NB4 (cell line): ENCODE measurements around the gene MYO7A.

Source experiments
- DNase-seq: peaks from one replicate; pipeline ENCODE4 v3.0.0; 2010; ENCODE audit warnings: low read depth
- H3K4me3 ChIP-seq: one replicate; pipeline ENCODE4 v1.5.1; 2011; ENCODE audit warnings: mild to moderate bottlenecking, low read depth, low read length, moderate library complexity
- MYC ChIP-seq: IDR thresholded peaks from 2 replicates; pipeline ENCODE4 v1.6.1; 2011; ENCODE audit warnings: low read depth, low read length
- POLR2A ChIP-seq: IDR thresholded peaks from 2 replicates; pipeline ENCODE4 v1.6.1; 2011; ENCODE audit warnings: mild to moderate bottlenecking; ENCODE audit not compliant: insufficient read length; ENCODE audit errors: extremely low read depth
- TF ChIP-seq, protein P1 (sequence below): IDR thresholded peaks from one replicate; pipeline ENCODE4 v1.5.1; 2012; ENCODE audit warnings: low read depth, low read length
- TF ChIP-seq, protein P2 (sequence below): IDR thresholded peaks from 2 replicates; pipeline ENCODE4 v1.6.1; 2011; ENCODE audit warnings: low read depth, low read length

The MYO7A gene

DNA sequence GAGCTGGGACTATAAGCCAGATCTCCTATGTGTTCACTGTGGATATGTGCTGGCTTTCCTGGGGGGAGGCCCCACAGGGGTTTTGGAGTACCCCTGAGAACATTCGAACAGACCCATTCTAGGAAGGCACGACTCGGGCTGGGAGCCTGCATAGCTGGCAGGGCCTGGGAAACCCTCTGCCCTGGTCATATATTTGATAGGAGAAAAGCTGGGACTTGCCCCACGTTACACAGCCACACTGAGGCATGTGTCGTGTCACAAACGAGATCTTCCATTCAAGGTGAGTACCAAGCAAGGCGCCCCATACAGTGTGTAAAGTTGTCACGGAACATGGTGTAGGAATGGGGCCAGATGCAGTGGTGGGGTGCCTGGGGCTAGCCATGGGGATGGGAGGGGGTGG lies 11.2 kb downstream of the MYO7A start:
- TF ChIP-seq POLR2A, result no peak
- TF ChIP-seq, protein P1, sequence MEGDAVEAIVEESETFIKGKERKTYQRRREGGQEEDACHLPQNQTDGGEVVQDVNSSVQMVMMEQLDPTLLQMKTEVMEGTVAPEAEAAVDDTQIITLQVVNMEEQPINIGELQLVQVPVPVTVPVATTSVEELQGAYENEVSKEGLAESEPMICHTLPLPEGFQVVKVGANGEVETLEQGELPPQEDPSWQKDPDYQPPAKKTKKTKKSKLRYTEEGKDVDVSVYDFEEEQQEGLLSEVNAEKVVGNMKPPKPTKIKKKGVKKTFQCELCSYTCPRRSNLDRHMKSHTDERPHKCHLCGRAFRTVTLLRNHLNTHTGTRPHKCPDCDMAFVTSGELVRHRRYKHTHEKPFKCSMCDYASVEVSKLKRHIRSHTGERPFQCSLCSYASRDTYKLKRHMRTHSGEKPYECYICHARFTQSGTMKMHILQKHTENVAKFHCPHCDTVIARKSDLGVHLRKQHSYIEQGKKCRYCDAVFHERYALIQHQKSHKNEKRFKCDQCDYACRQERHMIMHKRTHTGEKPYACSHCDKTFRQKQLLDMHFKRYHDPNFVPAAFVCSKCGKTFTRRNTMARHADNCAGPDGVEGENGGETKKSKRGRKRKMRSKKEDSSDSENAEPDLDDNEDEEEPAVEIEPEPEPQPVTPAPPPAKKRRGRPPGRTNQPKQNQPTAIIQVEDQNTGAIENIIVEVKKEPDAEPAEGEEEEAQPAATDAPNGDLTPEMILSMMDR, result no peak
- TF ChIP-seq MYC, result no peak
- TF ChIP-seq, protein P2, sequence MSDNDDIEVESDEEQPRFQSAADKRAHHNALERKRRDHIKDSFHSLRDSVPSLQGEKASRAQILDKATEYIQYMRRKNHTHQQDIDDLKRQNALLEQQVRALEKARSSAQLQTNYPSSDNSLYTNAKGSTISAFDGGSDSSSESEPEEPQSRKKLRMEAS, result no peak
- no peak for DNase-seq
- no peak overlapping the region for H3K4me3 ChIP-seq

DNA sequence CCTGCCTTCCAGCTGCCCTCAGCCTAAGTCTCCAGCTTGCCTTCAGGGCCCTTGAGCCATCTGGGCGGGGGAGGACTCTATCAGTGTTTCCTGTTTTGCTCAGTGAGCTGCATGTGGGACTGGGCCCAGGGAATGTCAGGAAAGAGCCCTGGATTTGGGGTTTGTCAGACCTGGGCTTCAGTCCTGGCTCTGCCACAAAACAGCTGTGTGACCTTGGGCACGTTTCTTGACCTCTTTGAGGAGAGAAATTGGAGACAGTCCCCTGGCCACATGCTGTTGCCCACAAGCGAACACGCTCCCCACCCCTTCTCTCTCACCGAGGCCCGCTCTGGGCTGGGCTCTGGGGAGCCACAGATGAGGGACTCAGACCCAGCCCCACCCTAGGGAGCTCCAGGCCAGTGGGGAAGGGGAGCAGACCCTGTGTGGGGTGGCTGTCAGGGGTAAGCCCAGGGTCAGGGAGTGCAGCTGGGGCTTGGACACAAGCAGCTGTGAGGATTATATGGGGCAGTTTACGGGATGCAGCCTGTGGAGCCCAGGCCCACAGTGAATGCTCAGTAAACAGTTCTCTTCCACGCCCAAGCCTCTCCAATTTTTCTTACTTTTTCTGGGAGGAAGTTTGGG lies 12.3 kb downstream of the MYO7A start:
- no peak overlapping the region for H3K4me3 ChIP-seq
- TF ChIP-seq, protein P1, result no peak
- TF ChIP-seq MYC, result peak; percentile 80
- TF ChIP-seq, protein P2, result peak; percentile 52; the same call in 1 of the 2 replicates
- no peak for TF ChIP-seq POLR2A
- DNase-seq, result peak; percentile 82

DNA sequence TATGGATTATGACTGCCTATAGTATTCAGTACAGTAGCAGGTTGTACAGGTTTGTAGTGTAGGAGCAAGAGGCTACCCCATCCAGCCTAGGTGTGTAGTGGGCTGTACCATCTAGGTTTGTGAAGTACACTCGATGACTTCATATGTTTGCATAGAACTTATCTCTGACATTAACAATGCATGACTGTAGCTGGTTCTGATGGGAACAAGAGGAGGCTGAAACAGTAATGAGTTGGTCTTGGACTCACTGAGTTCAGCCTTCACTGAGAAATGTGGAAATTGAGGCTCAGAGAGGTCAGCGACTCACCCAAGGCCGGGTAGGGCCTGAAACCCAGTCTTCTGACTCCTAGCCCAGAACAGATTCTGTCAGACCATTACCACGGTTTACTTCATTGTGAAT lies 13.0 kb downstream of the MYO7A start:
- DNase-seq, result no peak
- H3K4me3 ChIP-seq, result no peak overlapping the region
- TF ChIP-seq, protein P1, result no peak
- no peak for TF ChIP-seq POLR2A
- TF ChIP-seq, protein P2, result no peak
- no peak for TF ChIP-seq MYC

DNA sequence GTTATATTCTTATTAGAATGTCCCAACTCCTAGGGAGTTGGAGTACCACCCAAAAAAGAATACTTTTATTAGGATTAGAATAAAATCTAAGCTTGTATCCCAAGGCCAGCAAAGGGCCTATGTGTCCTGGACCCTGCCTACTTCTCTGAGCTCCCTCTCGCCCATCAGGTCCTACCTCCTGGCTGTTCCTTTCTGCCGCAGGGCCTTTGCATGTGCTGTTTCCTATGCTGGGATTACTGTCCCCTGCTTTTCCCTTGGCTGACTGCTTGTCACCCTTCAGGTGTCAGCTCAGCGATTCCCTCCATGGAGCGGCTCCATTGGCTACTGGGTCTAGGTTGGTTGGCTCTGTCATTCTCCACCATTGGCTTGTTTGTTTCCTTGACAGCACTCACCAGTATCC lies 13.4 kb downstream of the MYO7A start:
- no peak overlapping the region for H3K4me3 ChIP-seq
- no peak for DNase-seq
- TF ChIP-seq MYC, result no peak
- TF ChIP-seq, protein P1, result no peak
- TF ChIP-seq, protein P2, result no peak
- no peak for TF ChIP-seq POLR2A

DNA sequence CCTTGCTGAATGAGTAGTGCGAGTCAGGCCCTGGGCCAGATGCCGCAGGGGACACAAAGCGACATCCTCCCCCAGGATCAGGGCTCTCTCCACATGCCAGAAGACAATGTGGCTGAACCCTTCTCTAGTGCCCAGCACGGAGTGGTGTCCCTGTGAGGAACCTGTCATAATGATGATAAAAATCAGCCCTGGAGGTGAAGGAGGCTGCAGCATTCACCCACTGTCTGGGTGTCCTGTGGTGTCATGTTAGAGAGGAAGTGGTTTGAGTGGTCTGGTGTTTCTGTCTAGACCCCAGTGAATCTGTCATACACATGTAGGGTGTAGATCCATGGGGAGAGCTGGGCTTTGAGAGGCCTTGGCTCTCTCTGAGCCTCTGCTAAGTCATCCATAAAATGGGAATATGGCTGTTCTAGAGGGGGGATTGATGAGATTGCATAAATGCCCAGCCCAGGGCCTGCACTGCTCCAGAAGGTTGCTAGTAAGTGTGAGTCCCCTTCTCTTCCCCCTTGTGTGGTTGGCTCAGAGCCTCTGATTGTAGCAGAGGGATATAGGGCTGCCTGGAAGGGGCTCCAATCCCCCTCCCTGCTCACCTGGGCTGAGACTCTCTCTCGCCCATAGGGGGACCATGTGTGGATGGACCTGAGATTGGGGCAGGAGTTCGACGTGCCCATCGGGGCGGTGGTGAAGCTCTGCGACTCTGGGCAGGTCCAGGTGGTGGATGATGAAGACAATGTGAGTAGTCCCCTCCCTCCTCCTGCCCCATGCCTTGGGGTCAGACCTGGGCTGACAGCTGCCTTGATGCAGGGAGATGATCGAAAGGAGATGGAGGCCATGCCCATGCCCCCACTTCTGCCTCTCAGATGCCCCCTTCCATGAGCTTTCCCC lies 14.3 kb downstream of the MYO7A start:
- no peak overlapping the region for H3K4me3 ChIP-seq
- TF ChIP-seq, protein P2, result peak; percentile 57; the same call in 1 of the 2 replicates
- no peak; the same call in 1 of the 2 replicates for TF ChIP-seq MYC
- DNase-seq, result peak; percentile 89

DNA sequence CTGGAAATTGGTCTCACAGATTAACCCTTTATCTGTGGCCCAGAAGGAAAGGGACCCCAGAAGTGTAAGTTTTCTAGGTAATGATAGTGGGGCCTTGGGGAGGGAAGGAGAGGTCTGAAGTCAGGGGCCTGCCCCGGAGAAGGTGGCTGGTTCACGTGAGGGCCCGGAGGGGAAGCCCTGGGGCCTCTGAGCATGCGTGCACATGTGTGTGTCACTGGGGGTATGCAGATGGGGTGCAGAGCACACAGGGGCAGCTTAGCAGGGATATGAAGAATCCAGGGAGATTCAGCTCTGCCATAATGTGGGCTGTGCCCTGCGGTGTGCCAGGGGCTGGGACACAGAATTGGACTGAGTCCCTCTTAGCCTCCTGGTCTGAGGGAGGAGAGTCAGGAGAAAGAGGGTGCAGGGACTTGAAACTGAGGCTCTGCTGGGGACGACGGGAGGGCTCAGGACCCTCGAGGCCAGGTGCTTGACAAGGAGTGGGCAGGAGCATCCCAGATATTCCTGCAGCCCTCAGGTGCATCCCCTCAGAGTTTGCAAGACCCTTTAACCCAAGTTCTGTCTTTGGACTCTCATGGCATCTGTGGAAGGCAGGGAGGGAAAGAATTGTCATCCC lies 15.5 kb downstream of the MYO7A start:
- TF ChIP-seq MYC (no peak), POLR2A (no peak)
- TF ChIP-seq, protein P1, result no peak
- TF ChIP-seq, protein P2, result no peak
- H3K4me3 ChIP-seq, result no peak overlapping the region
- DNase-seq, result no peak
